ENCODE measurements around the gene PPEF2. TPM values are rescaled to one million over a fixed set of nuclear protein-coding genes. Genes with fewer than 3 reads are reported as not detected.

PPEF2 gene
- total and polyA plus RNA-seq, 4 donors: 0.17 TPM; not detected in 3

DNA sequence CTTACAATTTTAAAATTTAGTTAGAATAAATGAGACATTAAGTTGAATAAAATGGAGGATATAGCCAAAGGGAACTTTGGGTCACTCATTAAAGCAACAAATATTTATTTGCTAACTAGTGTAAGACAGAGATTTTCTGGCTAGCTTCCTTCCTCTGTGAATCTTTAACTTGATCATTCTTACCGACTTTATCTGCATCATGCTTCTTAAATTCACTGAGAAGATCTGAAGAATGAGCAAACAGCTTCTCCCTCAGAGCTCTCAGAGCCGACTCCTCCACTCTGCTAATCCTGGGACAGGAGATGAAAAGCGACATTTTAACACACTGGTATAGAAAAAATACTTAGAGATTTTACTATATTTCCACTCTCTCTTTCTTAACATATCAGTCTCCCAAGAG lies 35.1 kb downstream of the PPEF2 start (continued):
- TF ChIP-seq, protein P1, sequence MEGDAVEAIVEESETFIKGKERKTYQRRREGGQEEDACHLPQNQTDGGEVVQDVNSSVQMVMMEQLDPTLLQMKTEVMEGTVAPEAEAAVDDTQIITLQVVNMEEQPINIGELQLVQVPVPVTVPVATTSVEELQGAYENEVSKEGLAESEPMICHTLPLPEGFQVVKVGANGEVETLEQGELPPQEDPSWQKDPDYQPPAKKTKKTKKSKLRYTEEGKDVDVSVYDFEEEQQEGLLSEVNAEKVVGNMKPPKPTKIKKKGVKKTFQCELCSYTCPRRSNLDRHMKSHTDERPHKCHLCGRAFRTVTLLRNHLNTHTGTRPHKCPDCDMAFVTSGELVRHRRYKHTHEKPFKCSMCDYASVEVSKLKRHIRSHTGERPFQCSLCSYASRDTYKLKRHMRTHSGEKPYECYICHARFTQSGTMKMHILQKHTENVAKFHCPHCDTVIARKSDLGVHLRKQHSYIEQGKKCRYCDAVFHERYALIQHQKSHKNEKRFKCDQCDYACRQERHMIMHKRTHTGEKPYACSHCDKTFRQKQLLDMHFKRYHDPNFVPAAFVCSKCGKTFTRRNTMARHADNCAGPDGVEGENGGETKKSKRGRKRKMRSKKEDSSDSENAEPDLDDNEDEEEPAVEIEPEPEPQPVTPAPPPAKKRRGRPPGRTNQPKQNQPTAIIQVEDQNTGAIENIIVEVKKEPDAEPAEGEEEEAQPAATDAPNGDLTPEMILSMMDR (IDR thresholded peaks at IDR 0.05; ENCODE audit: low read depth, low read length, missing input control): no peak
- TF ChIP-seq GABPA (IDR thresholded peaks at IDR 0.05 in 1 of 2, conservative IDR thresholded peaks at IDR 0.05 in 1 of 2) (no peak), JUND (IDR thresholded peaks at IDR 0.05) (no peak), NR2F2 (IDR thresholded peaks at IDR 0.05) (no peak), SP1 (IDR thresholded peaks at IDR 0.05) (no peak)

DNA sequence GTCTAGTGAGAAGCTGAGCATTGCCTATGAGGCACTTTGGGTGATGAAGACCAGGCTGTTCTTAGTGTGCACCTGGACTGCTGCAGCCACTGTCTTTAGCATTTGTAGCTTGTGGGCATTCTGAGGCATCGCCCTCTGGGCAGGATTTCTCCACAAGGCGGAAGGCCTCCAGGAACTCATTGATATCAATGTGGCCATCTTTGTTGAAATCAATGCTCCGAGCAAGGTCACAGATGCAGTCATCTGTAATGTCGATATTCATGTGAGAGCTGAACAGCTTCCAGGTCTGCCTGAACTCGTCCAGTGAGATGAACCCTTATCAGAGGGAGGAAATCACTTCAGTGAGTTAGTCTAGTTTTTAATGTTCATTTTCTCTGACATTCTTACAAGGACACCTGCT lies 41.6 kb downstream of the PPEF2 start:
- Histone ChIP-seq H3K27ac (ENCODE audit: low read depth in 1 of 2, low read length in 2 of 2) (no peak overlapping the region), H3K36me3 (ENCODE audit: control insufficient read depth in 4 of 4, insufficient read depth in 3 of 4, low read depth in 1 of 4, low read length in 3 of 4) (no peaks in the 10 kb centered on the region), H3K27me3 (ENCODE audit: control insufficient read depth in 4 of 4, insufficient read depth in 4 of 4, low read length in 3 of 4) (no peaks in the 10 kb centered on the region), H3K9me3 (ENCODE audit: control insufficient read depth in 4 of 4, low read length in 3 of 4) (peaks cover 0 to 3% (median 0%) of the 10 kb centered on the region in 4 donors), H3K9ac (ENCODE audit: low read depth in 1 of 2, low read length in 2 of 2) (no peak overlapping the region), H3K4me3 (ENCODE audit: low read depth in 1 of 3, low read length in 3 of 3) (no peak overlapping the region), H3K4me1 (ENCODE audit: control insufficient read depth in 4 of 4, insufficient read depth in 4 of 4, low read length in 3 of 4) (no peaks in the 10 kb centered on the region)
- 89% methylated on average over 5 of the region's 5 CpGs for WGBS
- TF ChIP-seq, protein P2, sequence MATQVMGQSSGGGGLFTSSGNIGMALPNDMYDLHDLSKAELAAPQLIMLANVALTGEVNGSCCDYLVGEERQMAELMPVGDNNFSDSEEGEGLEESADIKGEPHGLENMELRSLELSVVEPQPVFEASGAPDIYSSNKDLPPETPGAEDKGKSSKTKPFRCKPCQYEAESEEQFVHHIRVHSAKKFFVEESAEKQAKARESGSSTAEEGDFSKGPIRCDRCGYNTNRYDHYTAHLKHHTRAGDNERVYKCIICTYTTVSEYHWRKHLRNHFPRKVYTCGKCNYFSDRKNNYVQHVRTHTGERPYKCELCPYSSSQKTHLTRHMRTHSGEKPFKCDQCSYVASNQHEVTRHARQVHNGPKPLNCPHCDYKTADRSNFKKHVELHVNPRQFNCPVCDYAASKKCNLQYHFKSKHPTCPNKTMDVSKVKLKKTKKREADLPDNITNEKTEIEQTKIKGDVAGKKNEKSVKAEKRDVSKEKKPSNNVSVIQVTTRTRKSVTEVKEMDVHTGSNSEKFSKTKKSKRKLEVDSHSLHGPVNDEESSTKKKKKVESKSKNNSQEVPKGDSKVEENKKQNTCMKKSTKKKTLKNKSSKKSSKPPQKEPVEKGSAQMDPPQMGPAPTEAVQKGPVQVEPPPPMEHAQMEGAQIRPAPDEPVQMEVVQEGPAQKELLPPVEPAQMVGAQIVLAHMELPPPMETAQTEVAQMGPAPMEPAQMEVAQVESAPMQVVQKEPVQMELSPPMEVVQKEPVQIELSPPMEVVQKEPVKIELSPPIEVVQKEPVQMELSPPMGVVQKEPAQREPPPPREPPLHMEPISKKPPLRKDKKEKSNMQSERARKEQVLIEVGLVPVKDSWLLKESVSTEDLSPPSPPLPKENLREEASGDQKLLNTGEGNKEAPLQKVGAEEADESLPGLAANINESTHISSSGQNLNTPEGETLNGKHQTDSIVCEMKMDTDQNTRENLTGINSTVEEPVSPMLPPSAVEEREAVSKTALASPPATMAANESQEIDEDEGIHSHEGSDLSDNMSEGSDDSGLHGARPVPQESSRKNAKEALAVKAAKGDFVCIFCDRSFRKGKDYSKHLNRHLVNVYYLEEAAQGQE (IDR thresholded peaks at IDR 0.05): no peak
- TF ChIP-seq JUND (IDR thresholded peaks at IDR 0.05) (no peak), RAD21 (IDR thresholded peaks at IDR 0.05) (no peak), EGR1 (IDR thresholded peaks at IDR 0.05; ENCODE audit: low read depth in 2 of 2) (no peak), TAF1 (conservative IDR thresholded peaks at IDR 0.05) (no peak), FOXA2 (IDR thresholded peaks at IDR 0.05) (no peak), FOXA1 (IDR thresholded peaks at IDR 0.05) (no peak)
- TF ChIP-seq, protein P3, sequence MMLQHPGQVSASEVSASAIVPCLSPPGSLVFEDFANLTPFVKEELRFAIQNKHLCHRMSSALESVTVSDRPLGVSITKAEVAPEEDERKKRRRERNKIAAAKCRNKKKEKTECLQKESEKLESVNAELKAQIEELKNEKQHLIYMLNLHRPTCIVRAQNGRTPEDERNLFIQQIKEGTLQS (IDR thresholded peaks at IDR 0.05): no peak
- no peak for DNase-seq (ENCODE audit: low spot score)

DNA sequence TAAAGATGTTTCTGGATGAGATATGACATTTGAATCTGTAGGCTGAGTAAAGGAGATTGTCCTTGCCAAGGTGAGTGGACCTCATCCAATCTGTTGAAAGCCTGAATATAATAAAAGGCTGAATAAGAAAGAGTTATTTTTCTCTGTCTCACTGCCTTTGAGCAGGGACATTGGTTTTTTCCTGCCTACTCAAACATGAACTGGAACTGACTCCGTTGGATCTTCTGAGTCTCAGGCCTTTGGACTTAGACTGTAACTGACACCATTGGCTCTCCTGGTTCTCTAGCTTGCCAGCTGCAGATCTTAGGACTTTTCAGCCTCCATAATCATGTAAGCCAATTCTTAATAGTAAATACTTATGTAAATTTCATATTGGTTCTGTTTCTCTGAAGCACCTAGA lies 43.5 kb downstream of the PPEF2 start:
- H3K4me3 ChIP-seq (ENCODE audit: low read depth in 1 of 3, low read length in 3 of 3): no peak overlapping the region
- H3K9me3 ChIP-seq (ENCODE audit: control insufficient read depth in 4 of 4, low read length in 3 of 4): peaks cover 0 to 3% (median 0%) of the 10 kb centered on the region in 4 donors
- H3K4me1 ChIP-seq (ENCODE audit: control insufficient read depth in 4 of 4, insufficient read depth in 4 of 4, low read length in 3 of 4): no peaks in the 10 kb centered on the region
- WGBS: 13% methylated on average over 1 of the region's 1 CpG
- TF ChIP-seq HNF4A (conservative IDR thresholded peaks at IDR 0.05): no peak
- TF ChIP-seq, protein P3 (IDR thresholded peaks at IDR 0.05): no peak
- TF ChIP-seq, protein P4, sequence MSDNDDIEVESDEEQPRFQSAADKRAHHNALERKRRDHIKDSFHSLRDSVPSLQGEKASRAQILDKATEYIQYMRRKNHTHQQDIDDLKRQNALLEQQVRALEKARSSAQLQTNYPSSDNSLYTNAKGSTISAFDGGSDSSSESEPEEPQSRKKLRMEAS (IDR thresholded peaks at IDR 0.05): no peak
- TF ChIP-seq NR2F2 (IDR thresholded peaks at IDR 0.05): no peak
- TF ChIP-seq JUND (IDR thresholded peaks at IDR 0.05): no peak
- TF ChIP-seq FOXA1 (IDR thresholded peaks at IDR 0.05): no peak
- TF ChIP-seq GABPA (IDR thresholded peaks at IDR 0.05 in 1 of 2, conservative IDR thresholded peaks at IDR 0.05 in 1 of 2): no peak
- TF ChIP-seq, protein P1 (IDR thresholded peaks at IDR 0.05; ENCODE audit: low read depth, low read length, missing input control): no peak
- no peak for TF ChIP-seq RAD21 (IDR thresholded peaks at IDR 0.05)
- no peak for TF ChIP-seq YY1 (IDR thresholded peaks at IDR 0.05)
- TF ChIP-seq, protein P5, sequence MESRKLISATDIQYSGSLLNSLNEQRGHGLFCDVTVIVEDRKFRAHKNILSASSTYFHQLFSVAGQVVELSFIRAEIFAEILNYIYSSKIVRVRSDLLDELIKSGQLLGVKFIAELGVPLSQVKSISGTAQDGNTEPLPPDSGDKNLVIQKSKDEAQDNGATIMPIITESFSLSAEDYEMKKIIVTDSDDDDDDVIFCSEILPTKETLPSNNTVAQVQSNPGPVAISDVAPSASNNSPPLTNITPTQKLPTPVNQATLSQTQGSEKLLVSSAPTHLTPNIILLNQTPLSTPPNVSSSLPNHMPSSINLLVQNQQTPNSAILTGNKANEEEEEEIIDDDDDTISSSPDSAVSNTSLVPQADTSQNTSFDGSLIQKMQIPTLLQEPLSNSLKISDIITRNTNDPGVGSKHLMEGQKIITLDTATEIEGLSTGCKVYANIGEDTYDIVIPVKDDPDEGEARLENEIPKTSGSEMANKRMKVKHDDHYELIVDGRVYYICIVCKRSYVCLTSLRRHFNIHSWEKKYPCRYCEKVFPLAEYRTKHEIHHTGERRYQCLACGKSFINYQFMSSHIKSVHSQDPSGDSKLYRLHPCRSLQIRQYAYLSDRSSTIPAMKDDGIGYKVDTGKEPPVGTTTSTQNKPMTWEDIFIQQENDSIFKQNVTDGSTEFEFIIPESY (IDR thresholded peaks at IDR 0.05): no peak
- H3K27ac ChIP-seq (ENCODE audit: low read depth in 1 of 2, low read length in 2 of 2): no peak overlapping the region
- DNase-seq (ENCODE audit: low spot score): no peak
- H3K36me3 ChIP-seq (ENCODE audit: control insufficient read depth in 4 of 4, insufficient read depth in 3 of 4, low read depth in 1 of 4, low read length in 3 of 4): no peaks in the 10 kb centered on the region
- H3K27me3 ChIP-seq (ENCODE audit: control insufficient read depth in 4 of 4, insufficient read depth in 4 of 4, low read length in 3 of 4): no peaks in the 10 kb centered on the region
- no peak overlapping the region for H3K9ac ChIP-seq (ENCODE audit: low read depth in 1 of 2, low read length in 2 of 2)
